Endothelial cell of umbilical vein (primary cell): ENCODE data around the gene NCS1.

Source experiments
- CTCF ChIP-seq, 2 donors: IDR thresholded peaks; 1 replicate in 1 of 2; 2 replicates in 1 of 2; pipeline ENCODE4 v1.5.1; 2011; ENCODE audit warnings: low read length in 2 of 2, mild to moderate bottlenecking in 2 of 2, moderate library complexity in 2 of 2, control low read depth in 1 of 2, inconsistent platforms in 1 of 2, low read depth in 1 of 2; ENCODE audit not compliant: insufficient read depth in 1 of 2; ENCODE audit errors: extremely low read depth in 1 of 2
- EZH2 ChIP-seq: IDR thresholded peaks from 2 replicates; pipeline ENCODE4 v1.6.1; 2012; ENCODE audit warnings: borderline replicate concordance, low read depth, mild to moderate bottlenecking, moderate library complexity, low read length, inconsistent platforms; ENCODE audit not compliant: severe bottlenecking
- JUN ChIP-seq: IDR thresholded peaks from 2 replicates; pipeline ENCODE4 v1.6.1; 2011; ENCODE audit warnings: borderline replicate concordance, low read depth; ENCODE audit not compliant: insufficient read length, insufficient read depth
- MYC ChIP-seq: IDR thresholded peaks from one replicate; pipeline ENCODE4 v1.6.1; 2011; ENCODE audit warnings: mild to moderate bottlenecking, low read depth, low read length
- POLR2A ChIP-seq: IDR thresholded peaks from 2 replicates; pipeline ENCODE4 v1.6.1; 2012; ENCODE audit warnings: low read depth, mild to moderate bottlenecking, control low read depth, low read length
- POLR2AphosphoS5 ChIP-seq: IDR thresholded peaks from 2 replicates; pipeline ENCODE4 v1.6.1; 2012; ENCODE audit warnings: low read depth, mild to moderate bottlenecking, control low read depth, low read length, moderate library complexity; ENCODE audit not compliant: insufficient read depth
- TF ChIP-seq, protein P1 (sequence below): IDR thresholded peaks from 2 replicates; pipeline ENCODE4 v1.6.1; 2011; ENCODE audit not compliant: insufficient read depth, insufficient read length

- TF ChIP-seq CTCF (IDR thresholded peaks at IDR 0.05; ENCODE audit: extremely low read depth in 1 of 2, insufficient read depth in 1 of 2, low read depth in 1 of 2, low read length in 2 of 2) (no peak), MYC (no peak), POLR2A (no peak), JUN (no peak), EZH2 (no peak), POLR2AphosphoS5 (no peak)
- TF ChIP-seq, protein P1, sequence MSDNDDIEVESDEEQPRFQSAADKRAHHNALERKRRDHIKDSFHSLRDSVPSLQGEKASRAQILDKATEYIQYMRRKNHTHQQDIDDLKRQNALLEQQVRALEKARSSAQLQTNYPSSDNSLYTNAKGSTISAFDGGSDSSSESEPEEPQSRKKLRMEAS = no peak
Measured at GRCh38 chr9:130189840-130190239, 17.6 kb downstream of the NCS1 start.
